DND-41 (cell line): Measurements from ENCODE around the gene MDK.

ENCODE experiments used
- ATAC-seq: fragments of 200-7000 bp; cut with Tn5 transposase; 3 replicates; pipeline ENCODE4 v1.9.1; 2021; ENCODE audit warnings: low read depth; ENCODE audit not compliant: insufficient read depth
- DNase-seq: peaks from one replicate; pipeline ENCODE4 v3.0.0-alpha.2; 2020
- H2AFZ ChIP-seq: 2 replicates; pipeline ENCODE4 v1.6.0; 2012; ENCODE audit warnings: low read depth, low read length
- H3K27ac ChIP-seq: 2 replicates; pipeline ENCODE4 v1.5.1; 2012; ENCODE audit warnings: low read length, inconsistent platforms
- H3K27me3 ChIP-seq: fragments of 200-600 bp; sonication (generic); 2 replicates; pipeline ENCODE4 v1.6.0; 2012; ENCODE audit warnings: low read length, mild to moderate bottlenecking, inconsistent platforms; ENCODE audit not compliant: insufficient read depth, poor library complexity
- H3K36me3 ChIP-seq: 2 replicates; pipeline ENCODE4 v1.5.1; 2012; ENCODE audit warnings: low read length, inconsistent platforms; ENCODE audit not compliant: insufficient read depth
- H3K4me1 ChIP-seq: 2 replicates; pipeline ENCODE4 v1.5.1; 2012; ENCODE audit warnings: mild to moderate bottlenecking, low read length; ENCODE audit not compliant: insufficient read depth
- H3K4me2 ChIP-seq: 2 replicates; pipeline ENCODE4 v1.6.0; 2012; ENCODE audit warnings: mild to moderate bottlenecking, moderate library complexity, low read length, inconsistent platforms; ENCODE audit not compliant: insufficient read depth
- H3K4me3 ChIP-seq, 2 experiments: fragments of 200-600 bp in 1 of 2; shearing (Covaris generic) in 1 of 2; 2 replicates each; pipeline ENCODE4 v1.5.1; 2012 to 2016; ENCODE audit warnings: inconsistent platforms in 2 of 2, low read length in 2 of 2, mild to moderate bottlenecking in 2 of 2, low read depth in 1 of 2, moderate library complexity in 1 of 2
- H3K79me2 ChIP-seq: 2 replicates; pipeline ENCODE4 v1.6.0; 2012; ENCODE audit warnings: low read length, inconsistent platforms; ENCODE audit not compliant: insufficient read depth
- H3K9ac ChIP-seq: 2 replicates; pipeline ENCODE4 v1.6.0; 2012; ENCODE audit warnings: low read depth, mild to moderate bottlenecking, inconsistent platforms, low read length, moderate library complexity
- H3K9me3 ChIP-seq: 2 replicates; pipeline ENCODE4 v1.5.1; 2012; ENCODE audit warnings: low read length, moderate library complexity, mild to moderate bottlenecking, inconsistent platforms; ENCODE audit not compliant: insufficient read depth, severe bottlenecking
- H4K20me1 ChIP-seq: 2 replicates; pipeline ENCODE4 v1.6.0; 2012; ENCODE audit warnings: low read length; ENCODE audit not compliant: insufficient read depth
- CTCF ChIP-seq: IDR thresholded peaks from 2 replicates; pipeline ENCODE4 v1.5.1; 2012; ENCODE audit warnings: borderline replicate concordance, low read length, moderate library complexity, mild to moderate bottlenecking; ENCODE audit not compliant: poor library complexity, severe bottlenecking; ENCODE audit errors: extremely low read depth
- EZH2 ChIP-seq: IDR thresholded peaks from 3 replicates; pipeline ENCODE4 v1.6.1; 2012; ENCODE audit warnings: borderline replicate concordance, low read depth, mild to moderate bottlenecking, moderate library complexity, low read length, inconsistent platforms; ENCODE audit not compliant: severe bottlenecking

Gene MDK

GRCh38 chr11:46351606-46352005 lies 29.9 kb upstream of the MDK start:
- ATAC-seq, result no peak
- Histone ChIP-seq H3K9ac (0 out of 2 replicates have a peak overlapping the region, but pooled peaks have one; percentile 9), H3K4me3 (no peak overlapping the region), H3K27ac (peak overlapping the region; percentile 51), H3K79me2 (peaks cover 93% of the 10 kb centered on the region), H2AFZ (no peak overlapping the region), H3K4me1 (peaks cover 64% of the 10 kb centered on the region), H3K4me2 (peak overlapping the region; percentile 23; the same call in 1 of the 2 replicates), H3K36me3 (peaks cover 51% of the 10 kb centered on the region), H3K27me3 (no peaks in the 10 kb centered on the region), H3K9me3 (no peaks in the 10 kb centered on the region), H4K20me1 (peaks cover 55% of the 10 kb centered on the region)
- TF ChIP-seq EZH2 (no peak), CTCF (no peak)
- DNase-seq, result no peak

GRCh38 chr11:46352063-46352841 lies 29.2 kb upstream of the MDK start:
- Histone ChIP-seq H3K27ac (peak overlapping the region; percentile 51), H3K27me3 (no peaks in the 10 kb centered on the region), H3K9me3 (no peaks in the 10 kb centered on the region), H3K4me2 (no peak overlapping the region), H3K4me3 (no peak overlapping the region), H3K9ac (no peak overlapping the region), H3K79me2 (peaks cover 96% of the 10 kb centered on the region), H4K20me1 (peaks cover 55% of the 10 kb centered on the region), H3K4me1 (peaks cover 59% of the 10 kb centered on the region), H2AFZ (no peak overlapping the region), H3K36me3 (peaks cover 52% of the 10 kb centered on the region)
- DNase-seq, result peak; percentile 46
- TF ChIP-seq CTCF, result peak; percentile 81
- TF ChIP-seq EZH2, result no peak
- no peak for ATAC-seq

DNA sequence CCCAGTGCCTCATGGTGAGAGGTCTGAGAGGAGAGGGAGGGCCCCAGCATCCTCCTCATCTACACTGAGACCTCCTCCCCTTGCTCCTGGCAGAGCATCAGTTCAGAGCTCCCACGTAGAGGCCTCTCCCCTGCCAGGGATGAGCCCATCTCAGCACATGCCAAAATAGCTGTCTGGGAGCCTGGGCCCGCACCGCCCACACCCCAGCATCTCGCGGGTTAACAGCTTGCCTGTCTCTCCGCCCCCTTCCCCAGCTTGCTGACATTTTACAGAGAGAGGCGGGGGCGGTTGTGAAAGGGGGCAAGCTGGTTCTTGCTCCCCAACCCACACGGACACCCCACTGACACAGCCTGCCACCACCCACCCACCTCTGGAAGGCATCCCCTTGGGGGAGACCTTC lies 27.8 kb upstream of the MDK start:
- ATAC-seq, result no peak
- DNase-seq, result peak; percentile 40
- Histone ChIP-seq H3K9ac (no peak overlapping the region), H3K9me3 (no peaks in the 10 kb centered on the region), H4K20me1 (peaks cover 50% of the 10 kb centered on the region), H2AFZ (no peak overlapping the region), H3K4me1 (peaks cover 50% of the 10 kb centered on the region), H3K4me2 (0 out of 2 replicates have a peak overlapping the region, but pooled peaks have one; percentile 9), H3K79me2 (peaks cover 98% of the 10 kb centered on the region), H3K27ac (peak overlapping the region; percentile 23; the same call in 1 of the 2 replicates), H3K36me3 (peaks cover 56% of the 10 kb centered on the region), H3K27me3 (no peaks in the 10 kb centered on the region), H3K4me3 (no peak overlapping the region)
- no peak for TF ChIP-seq CTCF
- no peak for TF ChIP-seq EZH2
